GM12878 (cell line): ENCODE results near the gene AGAP1. TPM values are rescaled to one million over a fixed set of nuclear protein-coding genes. Genes with fewer than 3 reads are reported as not detected.

Experiments
- ATAC-seq: fragments of 200-7000 bp; cut with Tn5 transposase; 3 replicates; pipeline ENCODE4 v1.9.1; 2020; ENCODE audit warnings: mild to moderate bottlenecking, moderate library complexity
- BruUV-seq: library from RNA; stranded (reverse); fragments of 400-500 nt; replicated peaks from 2 replicates; lab custom pipeline; 2021; lab: Mats Ljungman, UMichigan
- CTCF ChIA-PET: fragments of 300-600 bp; sonication (Branson Sonifier 250); formaldehyde crosslinking; extraction: SDS; loops from one replicate; lab custom pipeline; 2021; ENCODE audit warnings: inconsistent platforms; lab: Yijun Ruan, JAX
- POLR2A ChIA-PET: fragments of 350-600 bp; formaldehyde crosslinking; extraction: SDS; loops from one replicate; lab custom pipeline; 2021; ENCODE audit warnings: inconsistent platforms; lab: Charles Lee
- RAD21 ChIA-PET: fragments of 300-600 bp; sonication (Branson Sonifier 250); formaldehyde crosslinking; loops from one replicate; lab custom pipeline; 2023; ENCODE audit warnings: antibody characterized with exemption; ENCODE audit not compliant: unreplicated experiment; lab: Charles Lee
- SMC1A ChIA-PET: fragments of 300-600 bp; sonication (Branson Sonifier 250); formaldehyde crosslinking; loops from one replicate; lab custom pipeline; 2023; ENCODE audit not compliant: unreplicated experiment, uncharacterized antibody; lab: Charles Lee
- DNase-seq: peaks from one replicate; pipeline ENCODE4 v3.0.0-alpha.2; 2011; ENCODE audit warnings: low read depth, low spot score
- FAIRE-seq: peaks from 3 replicates; lab custom pipeline; 2011; peaks lifted over from hg19 to GRCh38; lab: Jason Lieb, UNC
- H2AFZ ChIP-seq: 2 replicates; pipeline ENCODE4 v1.6.0; 2011; ENCODE audit warnings: low read depth, low read length, control low read depth; ENCODE audit not compliant: control insufficient read depth
- H3K27ac ChIP-seq: 2 replicates; pipeline ENCODE4 v1.5.1; 2011; ENCODE audit warnings: control low read depth; ENCODE audit not compliant: control insufficient read depth, insufficient read depth
- H3K27me3 ChIP-seq, 2 experiments: replicated peaks in 1 of 2; 2 replicates each; pipeline versions ENCODE4 v1.6.0 to v1.6.1; 2011; ENCODE audit warnings: low read length in 1 of 2; ENCODE audit not compliant: control insufficient read depth in 2 of 2, insufficient read depth in 2 of 2
- H3K36me3 ChIP-seq, 2 experiments: 2 replicates each; pipeline ENCODE4 v1.5.1; 2011; ENCODE audit warnings: low read length in 1 of 2; ENCODE audit not compliant: control insufficient read depth in 2 of 2, insufficient read depth in 2 of 2
- H3K4me1 ChIP-seq: 2 replicates; pipeline ENCODE4 v1.6.1; 2011; ENCODE audit warnings: mild to moderate bottlenecking, low read length, moderate library complexity, mixed read lengths; ENCODE audit not compliant: control insufficient read depth, insufficient read depth
- H3K4me2 ChIP-seq: 2 replicates; pipeline ENCODE4 v1.6.0; 2011; ENCODE audit warnings: control low read depth; ENCODE audit not compliant: control insufficient read depth, insufficient read depth
- H3K4me3 ChIP-seq: fragments of 200-600 bp; sonication (generic); 2 replicates; pipeline ENCODE4 v1.5.1; 2016
- H3K79me2 ChIP-seq: 2 replicates; pipeline ENCODE4 v1.6.0; 2011; ENCODE audit warnings: low read length; ENCODE audit not compliant: control insufficient read depth, insufficient read depth
- H3K9ac ChIP-seq: 2 replicates; pipeline ENCODE4 v1.8.0; 2011; ENCODE audit warnings: low read length, control low read depth, mixed read lengths; ENCODE audit not compliant: control insufficient read depth, insufficient read depth
- H3K9me3 ChIP-seq: replicated peaks from 3 replicates; pipeline ENCODE4 v1.5.1; 2011; ENCODE audit warnings: mild to moderate bottlenecking, low read length; ENCODE audit not compliant: control insufficient read depth, insufficient read depth
- H4K20me1 ChIP-seq: 2 replicates; pipeline ENCODE4 v1.6.0; 2011; ENCODE audit not compliant: control insufficient read depth, insufficient read depth
- BRCA1 ChIP-seq: IDR thresholded peaks from 2 replicates; pipeline ENCODE4 v1.6.1; 2011; ENCODE audit warnings: low read depth, low read length, improper control_type of control experiment
- CHD2 ChIP-seq: IDR thresholded peaks from 2 replicates; pipeline ENCODE4 v1.6.1; 2011; ENCODE audit warnings: low read depth, low read length, improper control_type of control experiment, borderline replicate concordance
- EGR1 ChIP-seq, 2 experiments: IDR thresholded peaks; 1 replicate in 1 of 2; 2 replicates in 1 of 2; pipeline ENCODE4 v1.6.1; 2011 to 2012; ENCODE audit warnings: low read depth in 2 of 2, low read length in 2 of 2, borderline replicate concordance in 1 of 2, mild to moderate bottlenecking in 1 of 2, moderate library complexity in 1 of 2
- HCFC1 ChIP-seq: fragments of 150-350 bp; IDR thresholded peaks from 2 replicates; pipeline ENCODE4 v1.6.1; 2014; ENCODE audit warnings: low read length
- HDAC6 ChIP-seq: fragments of 200-600 bp; sonication (generic); IDR thresholded peaks from one replicate; pipeline ENCODE4 v1.8.0; 2017; ENCODE audit warnings: antibody characterized with exemption; ENCODE audit not compliant: unreplicated experiment
- HDGF ChIP-seq: fragments of 450-650 bp; IDR thresholded peaks from 2 replicates; pipeline ENCODE4 v1.6.1; 2016; ENCODE audit warnings: antibody characterized with exemption
- JUNB ChIP-seq: IDR thresholded peaks from 2 replicates; pipeline ENCODE4 v1.6.1; 2016; ENCODE audit warnings: antibody characterized with exemption, mild to moderate bottlenecking
- KAT2A ChIP-seq: conservative IDR thresholded peaks from 2 replicates; pipeline ENCODE4 v1.6.1; 2011; ENCODE audit warnings: low read depth, low read length; ENCODE audit not compliant: control insufficient read depth
- LARP7 ChIP-seq: fragments of 450-650 bp; IDR thresholded peaks from 2 replicates; pipeline ENCODE4 v1.6.1; 2017; ENCODE audit warnings: mild to moderate bottlenecking
- MTA3 ChIP-seq: IDR thresholded peaks from 2 replicates; pipeline ENCODE4 v1.6.1; 2012; ENCODE audit warnings: low read length, inconsistent platforms, borderline replicate concordance
- MXI1 ChIP-seq: fragments of 150-350 bp; IDR thresholded peaks from 2 replicates; pipeline ENCODE4 v1.6.1; 2011; ENCODE audit warnings: low read depth, mild to moderate bottlenecking, inconsistent platforms, low read length, improper control_type of control experiment
- NR2C1 ChIP-seq: fragments of 450-650 bp; IDR thresholded peaks from 2 replicates; pipeline ENCODE4 v1.6.1; 2017; ENCODE audit warnings: antibody characterized with exemption, mild to moderate bottlenecking, moderate library complexity
- NR2F1 ChIP-seq: fragments of 450-650 bp; conservative IDR thresholded peaks from 2 replicates; pipeline ENCODE4 v1.6.1; 2017; ENCODE audit warnings: mild to moderate bottlenecking
- NRF1 ChIP-seq: conservative IDR thresholded peaks from 2 replicates; pipeline ENCODE4 v1.6.1; 2011; ENCODE audit warnings: mild to moderate bottlenecking, low read depth, low read length, improper control_type of control experiment
- RAD21 ChIP-seq: IDR thresholded peaks from 2 replicates; pipeline ENCODE4 v1.6.1; 2011; ENCODE audit warnings: mild to moderate bottlenecking, low read depth, low read length, moderate library complexity; ENCODE audit not compliant: insufficient read depth
- TCF7 ChIP-seq: IDR thresholded peaks from 2 replicates; pipeline ENCODE4 v1.6.1; 2014; ENCODE audit warnings: antibody characterized with exemption, borderline replicate concordance
- WRNIP1 ChIP-seq: IDR thresholded peaks from 2 replicates; pipeline ENCODE4 v1.6.1; 2011; ENCODE audit warnings: low read depth, low read length, improper control_type of control experiment, borderline replicate concordance
- ZSCAN29 ChIP-seq: fragments of 450-650 bp; IDR thresholded peaks from 2 replicates; pipeline ENCODE4 v1.6.1; 2017; ENCODE audit warnings: mild to moderate bottlenecking, moderate library complexity
- WGBS: methylation state at CpG from one replicate; pipeline ENCODE4 v1.1.6; 2016; ENCODE audit warnings: low lambda C conversion rate; ENCODE audit not compliant: insufficient replicate concordance, insufficient coverage; ENCODE audit errors: missing lambda C conversion rate; 5-methylcytosine and 5-hydroxymethylcytosine counted together
- in situ Hi-C: fragments of 300-500 bp; cut with MboI; formaldehyde crosslinking; loops from 9 replicates; pipeline ENCODE4 v1.14.3; 2018; ENCODE audit warnings: mixed read lengths
- intact Hi-C: fragments of 100-400 bp; cut with micrococcal nuclease; formaldehyde crosslinking; loops from one replicate; pipeline ENCODE4 v1.14.2; 2022; ENCODE audit not compliant: unreplicated experiment
- polyA plus RNA-seq, 11 experiments: library from polyadenylated mRNA; depleted of rRNA in 4 of 11; unstranded in 6 of 11; stranded (reverse) in 5 of 11; fragments of >200 nt; fragmentation: Nextera tagmentation in 4 of 11; fragmentation: Illumina TruSeq in 1 of 11; extraction: Ambion mirVana in 4 of 11; extraction: Trizol in 1 of 11; gene quantifications; 1 replicate in 1 of 11; 2 replicates in 10 of 11; pipeline versions ENCODE4 v1.2.1 to v1.2.3, GENCODE V29; 2011 to 2016; ENCODE audit warnings: inconsistent platforms in 2 of 11, missing spikeins in 2 of 11, low read depth in 1 of 11
- total RNA-seq, 4 experiments: library from RNA; depleted of rRNA in 3 of 4; stranded (reverse); fragments of >200 nt in 3 of 4; fragmentation: Illumina TruSeq in 1 of 4; extraction: Trizol in 1 of 4; gene quantifications; 2 replicates each; pipeline versions ENCODE4 v1.2.1 to v1.2.3, GENCODE V29; 2013 to 2021
- TF ChIP-seq, protein P1 (sequence below): IDR thresholded peaks from 2 replicates; pipeline ENCODE4 v1.6.1; 2012; ENCODE audit warnings: mild to moderate bottlenecking, low read depth, low read length

The AGAP1 gene
- total and polyA plus RNA-seq, 10 of the 15 experiments (the other 5 are each of a cell fraction or from before 2014, with no cell fraction given): 0.05 to 0.15 (median 0.06) TPM; not detected in 7

- SMC1A ChIA-PET: no interaction called here
Observed at GRCh38 chr2:235641956-235642355, 148.1 kb downstream of the AGAP1 start.

More at GRCh38 chr2:235641956-235642355, 148.1 kb downstream of the AGAP1 start:
- ATAC-seq (no peak), DNase-seq (no peak), FAIRE-seq (no peak)
- ChIA-PET CTCF (no interaction called here), RAD21 (no interaction called here), POLR2A (no interaction called here)
- H3K27me3 ChIP-seq: no peaks in the 10 kb centered on the region
- no peaks in the 10 kb centered on the region for H4K20me1 ChIP-seq
- in situ Hi-C loops: no loop called here
- no peaks in the 10 kb centered on the region for H3K4me1 ChIP-seq
- H3K9me3 ChIP-seq: no peaks in the 10 kb centered on the region
- intact Hi-C loops: no loop called here
- no peak overlapping the region for H3K27ac ChIP-seq
- H3K36me3 ChIP-seq: no peaks in the 10 kb centered on the region
- WGBS: 33% methylated on average over 8 of the region's 8 CpGs
- H2AFZ ChIP-seq: no peak overlapping the region
- no peaks in the 10 kb centered on the region for H3K79me2 ChIP-seq
- H3K4me2 ChIP-seq: no peak overlapping the region
- TF ChIP-seq HDGF: no peak
- TF ChIP-seq MXI1: no peak
- TF ChIP-seq NR2F1: no peak
- TF ChIP-seq ZSCAN29: no peak
- no peak for TF ChIP-seq NRF1
- no peak for TF ChIP-seq JUNB
- no peak for TF ChIP-seq CHD2
- no peak for TF ChIP-seq LARP7
- TF ChIP-seq HDAC6: no peak
- no peak for TF ChIP-seq TCF7
- TF ChIP-seq EGR1 (IDR thresholded peaks at IDR 0.05; ENCODE audit: borderline replicate concordance in 1 of 2, low read depth in 2 of 2, low read length in 2 of 2): no peak
- TF ChIP-seq WRNIP1: no peak
- no peak for TF ChIP-seq NR2C1
- TF ChIP-seq BRCA1: no peak
- TF ChIP-seq, protein P1, sequence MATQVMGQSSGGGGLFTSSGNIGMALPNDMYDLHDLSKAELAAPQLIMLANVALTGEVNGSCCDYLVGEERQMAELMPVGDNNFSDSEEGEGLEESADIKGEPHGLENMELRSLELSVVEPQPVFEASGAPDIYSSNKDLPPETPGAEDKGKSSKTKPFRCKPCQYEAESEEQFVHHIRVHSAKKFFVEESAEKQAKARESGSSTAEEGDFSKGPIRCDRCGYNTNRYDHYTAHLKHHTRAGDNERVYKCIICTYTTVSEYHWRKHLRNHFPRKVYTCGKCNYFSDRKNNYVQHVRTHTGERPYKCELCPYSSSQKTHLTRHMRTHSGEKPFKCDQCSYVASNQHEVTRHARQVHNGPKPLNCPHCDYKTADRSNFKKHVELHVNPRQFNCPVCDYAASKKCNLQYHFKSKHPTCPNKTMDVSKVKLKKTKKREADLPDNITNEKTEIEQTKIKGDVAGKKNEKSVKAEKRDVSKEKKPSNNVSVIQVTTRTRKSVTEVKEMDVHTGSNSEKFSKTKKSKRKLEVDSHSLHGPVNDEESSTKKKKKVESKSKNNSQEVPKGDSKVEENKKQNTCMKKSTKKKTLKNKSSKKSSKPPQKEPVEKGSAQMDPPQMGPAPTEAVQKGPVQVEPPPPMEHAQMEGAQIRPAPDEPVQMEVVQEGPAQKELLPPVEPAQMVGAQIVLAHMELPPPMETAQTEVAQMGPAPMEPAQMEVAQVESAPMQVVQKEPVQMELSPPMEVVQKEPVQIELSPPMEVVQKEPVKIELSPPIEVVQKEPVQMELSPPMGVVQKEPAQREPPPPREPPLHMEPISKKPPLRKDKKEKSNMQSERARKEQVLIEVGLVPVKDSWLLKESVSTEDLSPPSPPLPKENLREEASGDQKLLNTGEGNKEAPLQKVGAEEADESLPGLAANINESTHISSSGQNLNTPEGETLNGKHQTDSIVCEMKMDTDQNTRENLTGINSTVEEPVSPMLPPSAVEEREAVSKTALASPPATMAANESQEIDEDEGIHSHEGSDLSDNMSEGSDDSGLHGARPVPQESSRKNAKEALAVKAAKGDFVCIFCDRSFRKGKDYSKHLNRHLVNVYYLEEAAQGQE: no peak
- no peak for TF ChIP-seq MTA3
- TF ChIP-seq HCFC1: no peak
- TF ChIP-seq RAD21: no peak
- TF ChIP-seq KAT2A: no peak
- no peak overlapping the region for H3K9ac ChIP-seq
- no peak overlapping the region for H3K4me3 ChIP-seq
- BruUV-seq: no TSS peak
